ENCODE measurements around the gene HEATR3.
"Not testable (repeated sequence)": the region's sequence is repeated elsewhere in the genome, so short reads cannot be mapped to it uniquely, and the experiment has no call there.

Gene HEATR3

DNA sequence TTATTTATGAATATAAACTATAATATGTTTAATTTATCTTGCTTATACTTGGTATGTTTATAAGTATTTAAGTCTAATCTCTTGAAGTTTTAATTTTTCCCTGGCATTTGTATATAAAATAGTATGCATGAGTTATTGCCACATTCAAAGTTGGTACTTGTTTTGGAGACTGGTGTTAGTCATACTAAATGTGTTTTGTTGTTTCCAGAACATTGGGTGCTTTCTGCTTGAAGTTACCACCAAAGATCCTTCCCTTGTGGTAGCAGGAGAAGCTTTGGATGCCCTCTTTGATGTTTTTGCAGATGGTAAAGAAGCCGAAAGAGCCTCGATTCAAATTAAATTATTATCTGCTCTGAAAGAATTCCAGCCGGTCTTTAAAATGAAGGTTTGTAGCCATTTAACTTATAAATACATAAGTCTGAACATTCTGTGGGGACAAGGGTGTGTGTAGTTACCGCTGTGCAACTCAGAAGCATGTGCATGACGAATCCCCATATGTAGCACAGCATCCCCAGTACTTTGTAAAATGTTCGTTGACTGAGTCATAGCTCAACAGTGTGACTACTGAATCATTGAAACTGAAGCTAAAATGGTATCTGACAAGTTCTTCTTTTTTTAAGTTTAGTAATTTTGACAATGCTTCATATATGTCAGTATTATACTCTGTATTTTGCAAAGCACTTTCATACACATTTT is 36.4 kb downstream of the HEATR3 start:
- no peak for DNase-seq

DNA sequence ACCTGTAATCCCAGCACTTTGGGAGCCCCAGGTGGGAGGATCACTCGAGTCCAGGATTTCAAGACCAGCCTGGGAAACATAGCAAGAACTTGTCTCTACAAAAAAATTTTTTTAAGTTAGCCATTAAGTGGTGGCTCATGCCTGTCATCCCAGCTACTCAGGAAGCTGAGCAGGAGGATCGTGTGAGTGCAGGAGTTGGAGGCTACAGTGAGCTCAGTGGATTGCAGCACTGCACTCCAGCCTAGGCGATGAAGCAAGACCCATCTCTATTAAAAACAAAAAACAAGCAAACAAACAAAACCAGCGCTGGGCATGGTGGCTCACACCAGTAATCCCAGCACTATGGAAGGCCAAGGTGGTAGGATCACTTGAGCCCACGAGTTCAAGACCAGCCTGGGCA is 38.0 kb downstream of the HEATR3 start:
- DNase-seq, result peak in 1 of 2 experiments; percentile 8

DNA sequence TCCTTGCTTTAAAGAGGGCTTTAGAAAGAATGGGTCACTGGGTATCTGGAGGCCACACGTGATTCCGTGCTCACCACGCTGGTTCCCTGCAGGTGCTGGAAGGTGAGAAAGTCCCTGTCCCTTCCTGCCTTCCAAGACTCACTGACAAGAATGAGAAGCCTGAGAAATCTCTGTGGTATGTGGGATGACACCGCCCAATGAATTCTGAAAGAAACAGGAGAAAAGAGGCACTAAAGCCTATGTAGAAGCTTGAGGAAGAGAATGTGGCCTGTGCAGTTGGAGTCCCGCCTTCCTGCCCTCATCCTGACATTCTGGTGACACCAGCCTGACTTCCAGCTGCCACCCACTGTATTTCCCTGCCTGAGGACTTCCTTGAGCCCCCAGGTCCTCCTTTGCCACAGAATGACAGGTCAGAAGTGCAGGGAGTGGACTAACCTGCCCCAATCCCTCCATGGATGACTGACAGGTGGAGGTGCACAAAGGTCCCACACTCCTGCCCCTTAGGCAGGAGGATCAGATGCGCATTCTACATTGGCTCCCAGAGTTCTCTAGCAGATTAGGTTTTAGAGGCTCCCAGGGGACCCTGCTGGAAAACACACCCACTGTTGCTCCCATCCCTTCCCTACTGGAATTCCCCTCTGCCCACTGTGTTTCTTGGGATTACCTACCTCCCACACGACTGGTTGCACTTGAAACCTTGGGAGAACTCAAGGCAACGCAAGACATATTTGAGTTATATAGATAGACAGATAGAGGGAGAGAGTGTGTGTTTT is 48.8 kb downstream of the HEATR3 start:
- DNase-seq, result no peak

DNA sequence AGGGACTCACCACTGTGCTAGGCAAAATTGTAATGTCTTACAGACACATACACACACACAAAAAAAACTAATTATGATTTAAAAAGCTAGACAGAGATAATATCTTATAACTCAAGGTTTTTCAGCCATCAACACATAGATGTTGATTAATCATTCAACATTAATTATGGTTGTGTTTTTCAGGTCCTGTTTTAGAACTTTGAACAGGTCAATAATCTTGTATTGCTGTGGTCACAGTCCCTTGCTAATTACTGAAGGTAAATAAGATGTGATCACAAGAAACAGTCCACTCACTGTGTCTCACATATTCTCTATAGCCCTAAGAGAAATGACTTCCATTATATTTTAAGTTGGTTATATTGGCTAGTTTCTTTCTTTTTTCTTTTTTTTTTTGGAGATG is 54.9 kb downstream of the HEATR3 start:
- no peak for DNase-seq

DNA sequence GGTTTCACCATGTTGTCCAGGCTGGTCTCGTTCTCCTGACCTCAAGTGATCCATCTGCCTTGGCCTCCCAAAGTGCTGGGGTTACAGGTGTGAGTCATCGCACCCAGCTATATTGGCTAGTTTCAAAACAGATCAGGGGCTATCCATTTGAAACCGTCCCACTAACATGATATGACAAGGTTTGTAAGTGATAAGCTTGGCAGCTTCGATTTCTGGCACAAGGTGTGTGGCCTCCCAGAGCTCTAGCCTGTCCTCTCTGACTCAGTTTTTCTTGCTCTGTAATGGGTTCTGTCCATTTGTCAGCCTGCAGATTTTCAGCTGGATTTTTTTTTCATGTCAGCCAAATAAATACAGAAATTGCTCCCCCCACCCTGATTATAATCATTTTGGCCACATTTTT is 55.5 kb downstream of the HEATR3 start:
- DNase-seq, result no peak

DNA sequence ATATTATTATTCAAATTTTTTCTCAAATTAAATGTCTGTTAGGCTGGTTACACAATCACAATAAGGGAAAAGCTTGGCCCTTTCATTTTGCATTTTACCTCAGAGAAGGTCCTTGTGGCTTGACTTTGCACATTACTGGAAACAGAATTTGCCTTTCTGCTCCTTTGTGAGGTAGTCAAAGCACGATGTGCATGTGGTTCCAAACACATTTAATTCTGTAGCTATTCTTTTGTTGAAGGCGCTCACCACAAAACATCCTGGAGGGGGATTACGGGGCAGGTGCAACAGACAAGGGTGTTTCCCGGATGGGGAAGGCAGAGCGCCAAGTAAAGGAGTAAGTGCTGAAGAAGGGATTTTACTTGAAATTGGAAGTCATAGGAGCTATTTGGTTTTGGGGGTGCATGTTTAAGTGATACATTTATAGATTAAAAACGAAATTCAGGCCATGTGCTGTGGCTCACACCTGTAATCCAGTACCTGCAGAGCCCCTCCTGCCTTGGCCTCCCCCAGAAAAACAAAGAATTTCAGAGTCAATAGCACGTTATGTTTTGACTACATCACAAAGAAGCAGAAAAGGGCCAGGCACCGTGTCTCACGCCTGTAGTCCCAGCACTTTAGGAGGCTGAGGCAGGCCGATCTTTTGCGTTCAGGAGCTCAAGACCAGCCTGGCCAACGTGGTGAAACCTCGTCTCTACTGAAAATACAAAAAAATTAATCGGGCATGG is 56.1 kb downstream of the HEATR3 start:
- DNase-seq, result no peak

DNA sequence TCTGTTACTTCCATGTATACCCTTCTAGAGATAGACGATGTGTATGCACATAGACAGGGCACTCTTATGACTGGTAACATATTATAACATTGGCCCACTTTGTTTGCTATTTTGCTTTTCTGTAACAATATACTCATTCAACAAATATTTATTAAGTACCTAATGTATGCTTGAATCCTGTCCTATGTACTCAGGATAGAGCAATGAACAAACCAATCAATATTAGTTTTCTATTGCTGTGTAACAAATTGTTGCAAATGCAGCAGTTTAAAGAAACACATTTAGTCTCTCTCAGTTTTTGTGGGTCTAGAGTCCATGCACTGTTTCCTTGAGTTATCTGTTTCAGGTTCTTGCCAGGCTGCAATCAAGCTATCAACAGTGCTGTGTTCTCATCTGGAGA is 57.6 kb downstream of the HEATR3 start:
- no peak for DNase-seq

DNA sequence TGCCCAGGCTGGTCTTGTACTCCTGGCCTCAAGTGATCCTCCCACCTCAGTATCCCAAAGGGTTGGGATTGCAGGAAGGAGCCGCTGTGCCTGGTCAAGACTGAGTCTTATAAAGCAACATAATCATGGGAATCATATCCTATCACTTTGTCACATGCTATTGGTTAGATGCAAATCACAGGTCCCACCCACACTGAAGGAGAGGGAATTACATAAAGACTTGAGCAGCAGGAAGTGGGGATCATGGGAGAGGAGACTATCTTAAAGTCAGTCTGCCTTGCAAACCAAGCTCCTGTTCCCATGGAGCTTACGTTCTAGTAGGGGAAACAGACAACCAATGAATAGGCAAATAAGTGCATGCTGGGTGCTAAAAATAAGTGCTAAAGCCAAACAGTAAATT is 59.0 kb downstream of the HEATR3 start:
- DNase-seq, result no peak

DNA sequence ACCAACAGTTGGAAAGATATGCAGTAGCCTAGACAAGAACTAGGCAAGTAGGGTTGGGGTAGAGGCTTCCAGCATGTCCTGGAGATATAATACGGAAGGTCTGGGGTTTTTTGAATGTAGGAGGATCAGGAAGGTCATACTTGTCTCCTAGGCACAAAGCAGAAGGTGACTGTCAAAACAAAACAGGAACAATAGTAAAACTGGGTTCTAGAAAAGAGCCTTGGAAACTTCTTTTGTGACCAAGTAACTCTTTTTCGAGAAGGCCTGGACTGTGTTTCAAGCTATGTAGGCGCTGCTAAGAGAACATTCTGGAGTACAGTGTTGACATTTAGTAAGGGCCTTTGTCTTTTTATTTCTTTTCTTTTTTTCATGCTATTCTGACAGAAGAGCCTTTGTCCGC is 60.4 kb downstream of the HEATR3 start:
- no peak for DNase-seq

DNA sequence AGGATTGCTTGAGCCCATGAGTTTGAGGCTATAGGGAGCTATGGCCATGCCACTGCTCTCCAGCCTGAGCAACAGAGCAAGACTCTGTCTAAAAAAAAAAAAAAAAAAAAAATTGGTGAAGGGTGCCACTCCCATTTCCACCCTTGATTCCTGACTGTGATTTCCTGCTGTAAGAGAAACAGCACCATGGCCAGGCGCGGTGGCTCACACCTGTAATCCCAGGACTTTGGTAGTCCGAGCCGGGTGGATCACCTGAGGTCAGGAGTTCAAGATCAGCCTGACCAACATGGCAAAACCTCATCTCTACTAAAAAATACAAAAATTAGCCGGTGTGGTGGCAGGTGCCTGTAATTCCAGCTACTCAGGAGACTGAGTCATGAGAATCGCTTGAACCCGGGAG is 66.8 kb downstream of the HEATR3 start:
- DNase-seq, result not testable (repeated sequence)

DNA sequence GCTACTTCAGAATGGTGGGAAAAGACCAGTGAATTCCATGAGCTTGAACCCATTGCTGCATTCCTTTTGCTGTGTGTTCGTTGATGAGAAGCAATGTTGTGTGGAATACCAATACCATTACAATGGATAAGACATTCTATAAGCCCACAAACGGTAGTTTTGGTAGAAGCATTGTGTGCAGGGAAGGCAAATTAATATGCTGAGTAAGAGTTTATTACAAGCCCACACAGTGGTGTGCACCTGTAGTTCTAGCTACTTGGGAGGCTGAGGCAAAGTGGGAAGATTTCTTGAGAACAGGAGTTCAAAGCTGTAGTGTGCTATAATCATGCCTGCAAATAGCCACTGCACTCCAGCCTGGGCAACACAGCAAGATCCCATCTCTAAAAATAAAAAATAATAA is 67.4 kb downstream of the HEATR3 start:
- no peak for DNase-seq

DNA sequence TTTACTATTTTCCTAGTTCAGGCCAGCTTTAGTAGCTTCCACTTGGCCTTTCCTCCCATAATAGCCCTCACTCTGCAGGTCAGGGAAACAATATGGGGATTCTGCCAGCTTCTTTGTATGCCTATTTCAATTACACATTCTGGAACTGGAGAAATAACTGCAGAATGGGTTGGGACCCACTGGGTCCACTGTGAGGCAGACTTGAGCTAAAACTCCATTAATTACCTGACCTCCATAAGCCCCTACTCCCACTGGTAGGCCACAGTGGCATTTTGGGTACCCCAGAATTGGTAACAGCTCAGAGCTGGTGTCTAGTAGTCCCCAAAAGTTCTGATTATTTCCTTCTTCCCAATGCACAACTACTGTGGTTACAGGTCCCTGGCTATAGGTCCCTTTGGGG is 70.6 kb downstream of the HEATR3 start:
- no peak for DNase-seq

DNA sequence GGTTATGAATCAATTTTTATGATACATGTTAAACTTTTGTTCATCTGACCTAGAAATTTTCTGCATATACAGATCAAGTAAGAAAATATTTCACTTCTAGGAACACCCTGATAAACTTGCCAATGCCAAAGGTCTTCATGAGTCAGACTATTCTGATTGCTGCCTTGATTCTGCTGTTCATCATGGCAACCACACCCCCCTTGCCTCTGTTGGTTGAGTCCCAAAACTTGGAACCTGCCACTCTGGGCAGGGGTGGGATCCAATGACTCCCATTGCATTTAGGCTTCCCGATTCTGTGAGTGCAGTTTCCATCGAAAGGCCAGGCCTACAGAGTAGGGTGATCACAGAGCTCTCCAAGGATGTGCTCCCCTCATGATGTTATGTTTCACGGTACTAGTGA is 71.5 kb downstream of the HEATR3 start:
- no peak for DNase-seq

DNA sequence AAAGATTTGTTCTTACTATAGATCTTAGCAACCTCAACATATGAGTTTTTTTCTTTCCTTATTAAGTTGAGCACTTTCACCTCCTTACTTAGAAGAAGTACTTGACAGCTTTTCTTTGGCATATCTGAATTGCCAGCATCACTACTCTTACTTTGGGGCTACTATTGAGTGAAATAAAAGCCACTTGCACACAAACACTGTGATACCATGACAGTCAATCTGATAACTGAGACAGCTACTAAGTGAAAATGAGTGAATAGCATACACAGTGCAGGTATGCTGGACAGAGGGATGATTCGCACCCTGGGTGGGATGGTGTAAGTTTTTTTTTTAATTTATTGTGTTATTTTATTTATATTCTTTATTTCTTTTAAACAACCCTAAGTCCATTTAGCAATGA is 73.8 kb downstream of the HEATR3 start:
- no peak for DNase-seq

DNA sequence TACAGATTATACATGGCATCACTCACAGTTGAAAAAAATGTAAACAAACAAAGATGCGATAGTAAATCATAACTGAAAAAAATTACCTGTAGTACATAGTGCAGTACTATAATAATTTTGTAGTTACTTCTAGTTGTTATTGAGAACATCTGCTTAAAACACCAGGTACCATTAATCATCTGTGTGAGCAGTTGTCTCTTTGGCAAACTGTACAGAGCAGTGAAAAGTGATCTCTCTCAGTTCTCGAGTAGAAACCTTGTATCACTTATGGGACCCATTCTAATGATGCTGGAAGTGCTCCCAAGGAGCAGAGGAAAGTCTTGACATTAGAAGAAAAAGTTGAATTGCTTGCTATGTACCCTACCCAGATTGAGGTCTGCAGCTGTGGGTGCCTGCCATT is 78.4 kb downstream of the HEATR3 start:
- no peak for DNase-seq

DNA sequence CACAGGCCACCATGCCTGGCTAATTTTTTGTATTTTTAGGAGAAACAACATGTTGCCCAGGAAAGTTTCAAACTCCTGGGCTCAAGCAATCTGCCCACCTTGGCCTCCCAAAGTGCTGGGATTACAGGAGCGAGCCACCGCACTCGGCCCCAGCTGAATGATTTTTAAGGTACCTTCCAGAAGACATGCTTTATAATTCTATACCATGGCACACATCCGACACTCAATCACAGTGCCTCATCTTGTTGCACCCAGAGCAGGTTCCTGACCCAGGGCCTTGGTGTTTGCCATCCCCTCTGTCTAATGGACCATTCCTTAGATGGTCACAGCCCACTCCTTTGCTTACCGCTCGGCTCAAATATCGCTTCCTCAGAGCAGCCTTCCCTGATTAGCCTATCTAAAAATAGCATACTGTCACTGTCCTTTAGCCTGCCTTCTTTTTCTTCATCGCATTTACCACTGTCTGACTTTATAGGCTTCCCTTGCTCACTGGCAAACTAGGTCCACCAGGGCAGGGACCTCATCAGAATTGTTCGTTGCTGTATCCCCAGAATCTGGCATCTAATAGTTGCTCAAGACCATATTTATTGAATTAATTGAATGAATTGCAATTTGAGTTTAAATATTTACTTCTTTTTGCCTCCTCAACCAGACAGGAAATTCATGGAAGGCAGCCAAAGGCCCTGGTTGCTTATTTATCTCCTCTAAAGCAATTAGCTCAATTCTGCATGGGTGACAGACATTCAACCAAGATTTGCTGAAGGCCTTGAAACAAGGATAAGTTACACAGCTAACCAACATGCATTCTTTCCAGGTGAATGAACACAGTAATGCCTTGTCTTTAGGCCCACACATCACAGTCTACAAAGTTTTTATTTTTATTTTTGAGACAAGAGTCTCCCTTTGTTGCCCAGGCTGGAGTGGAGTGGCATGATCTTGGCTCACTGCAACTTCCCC is 81.0 kb downstream of the HEATR3 start:
- no peak for DNase-seq

DNA sequence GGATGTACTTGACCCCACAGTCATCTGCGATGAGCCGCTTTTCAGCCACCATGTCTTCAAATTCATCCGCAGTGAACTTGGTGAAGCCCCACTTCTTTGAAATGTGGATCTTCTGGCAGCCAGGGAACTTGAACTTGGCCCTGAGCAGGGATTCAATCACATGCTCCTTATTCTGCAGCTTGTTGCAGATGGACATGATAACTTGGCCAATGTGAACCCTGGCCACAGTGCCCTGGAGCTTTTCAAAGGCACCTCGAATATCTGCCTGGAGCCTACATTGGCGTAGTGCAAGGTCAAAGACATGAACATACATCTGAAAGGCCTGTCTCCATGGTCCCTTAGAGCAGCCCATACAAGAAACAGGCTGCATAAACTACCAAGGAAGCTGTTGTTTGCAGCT is 85.6 kb downstream of the HEATR3 start:
- no peak for DNase-seq

DNA sequence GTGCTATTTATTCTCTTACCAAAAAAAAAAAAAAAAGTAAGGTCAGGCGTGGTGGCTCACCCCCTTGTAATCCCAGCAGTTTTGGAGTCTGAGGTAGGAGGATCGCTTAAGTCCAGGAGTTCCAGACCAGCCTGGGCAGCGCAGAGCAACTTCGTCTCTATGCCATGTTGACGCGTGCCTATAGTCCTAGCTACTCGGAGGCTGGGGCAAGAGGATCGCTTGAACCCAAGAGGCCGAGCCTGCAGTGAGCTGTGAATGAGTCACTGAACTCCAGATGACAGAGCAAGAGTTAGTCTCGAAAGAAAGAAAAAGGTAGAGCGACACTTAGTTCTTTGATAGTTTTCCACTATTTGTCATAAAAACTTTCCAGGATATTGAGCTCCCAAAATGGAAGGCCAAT is 86.0 kb downstream of the HEATR3 start:
- DNase-seq, result no peak

DNA sequence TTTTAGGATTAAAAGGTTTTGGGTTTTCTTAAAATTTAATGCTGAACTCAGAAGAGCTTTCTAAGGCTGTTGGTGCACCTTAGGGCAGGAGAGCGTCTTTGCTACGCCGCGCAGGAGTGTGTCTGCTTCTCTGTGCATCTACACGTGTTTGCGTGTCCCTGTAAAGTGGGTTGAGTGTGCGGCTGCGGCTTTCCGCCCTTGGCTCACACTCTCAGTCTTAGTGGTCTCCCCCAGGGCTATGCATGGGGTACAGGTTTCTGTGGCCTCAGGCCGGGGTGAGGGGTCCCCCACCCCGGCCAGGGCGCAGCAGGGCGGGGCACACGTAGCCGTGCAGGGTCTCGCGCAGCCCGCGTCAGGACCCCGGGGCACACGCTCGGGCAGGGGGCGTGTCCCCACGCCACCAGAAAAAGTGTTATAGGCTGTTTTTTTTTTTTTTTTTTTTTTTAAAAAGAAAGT is 86.6 kb downstream of the HEATR3 start:
- DNase-seq, result peak; percentile 25 to 26

DNA sequence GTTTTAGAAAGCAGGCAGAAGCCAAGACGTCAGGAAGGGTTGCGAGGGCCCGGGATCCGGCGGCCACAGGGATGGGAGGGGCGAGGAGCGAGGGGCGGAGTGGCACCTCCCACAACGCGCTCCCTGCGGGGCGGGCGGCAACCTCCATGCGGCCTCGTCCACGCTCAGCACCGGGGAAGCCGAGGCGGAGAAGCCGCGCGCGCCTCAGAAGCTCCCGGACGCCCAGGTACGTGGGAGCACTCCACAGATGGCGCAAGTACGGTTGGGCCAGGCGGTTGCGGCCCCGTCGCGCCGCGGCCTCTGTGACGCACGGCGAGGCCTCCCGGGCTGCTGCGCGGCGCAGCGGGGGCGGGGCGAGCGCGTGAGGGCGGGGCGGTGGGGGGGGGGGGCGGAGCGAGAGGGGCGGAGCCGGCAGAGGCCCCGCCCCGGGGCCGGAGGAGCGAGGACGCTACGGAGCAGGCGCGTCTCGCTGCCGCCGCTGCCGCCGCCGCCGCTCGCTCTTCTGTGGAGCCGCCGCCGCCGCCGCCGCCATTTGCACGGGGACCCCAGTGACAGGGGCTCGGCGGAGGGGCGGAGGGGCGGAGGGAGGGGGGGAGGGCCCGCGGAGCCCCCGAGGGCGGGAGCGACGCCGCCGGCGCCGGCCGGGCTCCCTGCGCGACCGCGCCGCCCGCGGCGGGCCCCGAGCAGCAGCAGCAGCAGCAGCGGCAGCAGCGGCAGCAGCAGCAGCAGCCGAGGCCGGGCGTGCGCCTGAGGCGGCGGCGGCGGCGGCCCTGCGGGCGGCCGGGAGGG is 87.2 kb downstream of the HEATR3 start, which contains the start of gene TENT4B:
Gene TENT4B, plus strand, starts transcription at position 500 of the 789 bp plus-strand sequence. CDS start 316 bp downstream, outside the sequence.
- peak; percentile 71 to 79 for DNase-seq

DNA sequence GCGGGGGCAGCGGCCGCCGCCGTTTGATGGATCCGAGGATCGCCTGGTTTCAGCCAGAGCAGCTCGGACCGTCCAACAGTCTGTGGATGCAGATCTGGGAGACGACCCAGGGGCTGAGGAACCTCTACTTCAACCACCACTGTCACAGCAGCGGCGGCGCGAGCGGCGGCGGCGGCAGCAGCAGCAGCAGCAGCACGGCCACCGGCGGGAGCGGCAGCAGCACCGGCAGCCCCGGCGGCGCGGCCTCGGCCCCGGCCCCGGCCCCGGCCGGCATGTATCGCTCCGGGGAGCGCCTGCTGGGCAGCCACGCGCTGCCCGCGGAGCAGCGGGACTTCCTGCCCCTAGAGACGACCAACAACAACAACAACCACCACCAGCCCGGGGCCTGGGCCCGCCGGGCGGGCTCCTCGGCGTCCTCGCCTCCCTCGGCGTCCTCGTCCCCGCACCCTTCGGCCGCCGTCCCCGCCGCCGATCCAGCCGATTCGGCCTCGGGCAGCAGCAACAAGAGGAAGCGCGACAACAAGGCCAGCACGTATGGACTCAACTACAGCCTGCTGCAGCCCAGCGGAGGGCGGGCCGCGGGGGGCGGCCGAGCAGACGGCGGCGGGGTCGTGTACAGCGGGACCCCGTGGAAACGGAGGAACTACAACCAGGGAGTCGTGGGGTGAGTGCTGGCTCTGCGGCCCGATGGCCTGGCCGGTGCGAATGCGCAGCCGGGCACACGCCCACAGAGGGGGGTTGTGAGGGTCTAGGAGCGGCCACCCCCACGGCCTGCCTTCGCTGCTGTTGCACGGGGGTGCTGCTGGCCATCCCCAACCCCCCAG is 88.0 kb downstream of the HEATR3 start:
- peak in 1 of 2 experiments; percentile 30 for DNase-seq
